Heart right ventricle (tissue), 16 donors: ENCODE measurements around the gene CXCL12. TPM values are rescaled to one million over a fixed set of nuclear protein-coding genes. Genes with fewer than 3 reads are reported as not detected.

Source experiments
- ATAC-seq, 8 donors: fragments of 200-7000 bp; cut with Tn5 transposase; one replicate each; pipeline ENCODE4 v1.9.1; 2020; ENCODE audit warnings: mild to moderate bottlenecking in 8 of 8, moderate library complexity in 8 of 8, moderate number of reproducible peaks in 1 of 8
- DNase-seq, 2 donors: peaks; one replicate each; pipeline ENCODE4 v3.0.0-alpha.2; 2020
- H3K27ac ChIP-seq, 10 donors: fragments of 200-600 bp; sonication (generic) in 2 of 10; one replicate each; pipeline versions ENCODE4 v1.5.0 to v1.8.0; 2020 to 2022; ENCODE audit warnings: mild to moderate bottlenecking in 3 of 10
- H3K27me3 ChIP-seq, 7 donors: fragments of 200-600 bp; one replicate each; pipeline ENCODE4 v1.8.0; 2021 to 2022; ENCODE audit warnings: mild to moderate bottlenecking in 2 of 7
- H3K36me3 ChIP-seq, 9 donors: fragments of 200-600 bp; sonication (generic) in 1 of 9; one replicate each; pipeline versions ENCODE4 v1.5.0 to v1.8.0; 2020 to 2022; ENCODE audit warnings: mild to moderate bottlenecking in 2 of 9
- H3K4me1 ChIP-seq, 9 donors: fragments of 200-600 bp; sonication (generic) in 1 of 9; one replicate each; pipeline versions ENCODE4 v1.5.0 to v1.8.0; 2020 to 2022; ENCODE audit warnings: mild to moderate bottlenecking in 4 of 9
- H3K4me3 ChIP-seq, 10 donors: fragments of 200-600 bp; sonication (generic) in 2 of 10; one replicate each; pipeline versions ENCODE4 v1.5.0 to v1.8.0; 2020 to 2022; ENCODE audit warnings: mild to moderate bottlenecking in 7 of 10, moderate library complexity in 2 of 10
- H3K9me3 ChIP-seq, 11 donors: fragments of 200-600 bp in 10 of 11; sonication (generic) in 2 of 11; one replicate each; pipeline versions ENCODE4 v1.5.0 to v1.8.0; 2013 to 2022; ENCODE audit warnings: mild to moderate bottlenecking in 2 of 11, control low read depth in 1 of 11, moderate library complexity in 1 of 11
- CTCF ChIP-seq, 9 donors: fragments of 200-600 bp; sonication (generic) in 2 of 9; IDR thresholded peaks; one replicate each; pipeline versions ENCODE4 v1.5.0 to v1.8.0; 2021 to 2022; ENCODE audit warnings: antibody characterized with exemption in 9 of 9, mild to moderate bottlenecking in 5 of 9, moderate library complexity in 1 of 9
- WGBS, 2 donors: extraction: QIAGEN DNeasy Blood & Tissue Kit; methylation state at CpG; one replicate each; pipeline ENCODE4 v1.1.7; 2013; ENCODE audit warnings: inconsistent platforms in 1 of 2; 5-methylcytosine and 5-hydroxymethylcytosine counted together
- intact Hi-C, 10 donors: fragments of 100-400 bp; cut with DNase I; formaldehyde crosslinking; loops; one replicate each; pipeline versions ENCODE4 v1.11.1 to v1.14.2; 2022
- polyA plus RNA-seq, 2 donors: library from polyadenylated mRNA; stranded (reverse); fragments of 200-250 nt; gene quantifications; one replicate each; pipeline ENCODE4 v1.2.3, GENCODE V29; 2013
- total RNA-seq, 10 donors: library from RNA; stranded (reverse); fragmentation: NEBNext Ultra II Directional in 3 of 10; extraction: Animal tissue kit (Norgen Biotek cat#: 25700) in 3 of 10; gene quantifications; one replicate each; pipeline versions ENCODE4 v1.2.1 to v1.2.4, GENCODE V29; 2021 to 2023
- donor health status: Arrhythmogenic right ventricular cardiomyopathy.
- donor health status: ischemic (EF 13 %, LVEDD 7.1; RV severe dilation, severe dysfunction).
- donor health status: healthy with polysubstance abuse.
- donor health status: DM: no; HTN: yes; CAD: no.
- donor health status: DM: no; HTN: no; CAD: no.
- donor health status: ischemic (EF 25% LVEDD 6.9; RV normal size, moderate dysfunction).
- donor health status: ischemic (EF 25% LVEDD 5.7; RV mildly dilated, moderate dysfunction).
- donor health status: healthy.
- donor health status: DM: yes; HTN: yes; CAD: no.
- donor health status: Ischemic cardiomyopathy.
- donor health status: ischemic (EF 35%, LVEDD 5.7; RV mildly dilated, moderate dysfunction).
- donor health status: nonischemic (EF 11% LVEDD 7.7; RV severe dilation, severe dysfunction).
- donor health status: DM: yes; HTN: yes; CAD: no.
- donor health status: PGD.
- donor health status: ischemic (EF 29% LVEDD 5.4; RV normal size, mild dysfunction).
- donor health status: nonischemic (EF 23%, LVEDD 6.1; RV moderate dilation, normal function).

CXCL12 gene
- total and polyA plus RNA-seq, 12 donors: 53.7 to 275 (median 116) TPM

- DNase-seq (no peak), ATAC-seq (no peak)
- Histone ChIP-seq H3K9me3 (peaks cover 0 to 34% (median 0%) of the 10 kb centered on the region in 11 donors), H3K27ac (no peak overlapping the region), H3K36me3 (no peaks in the 10 kb centered on the region), H3K27me3 (peaks cover 0 to 3% (median 0%) of the 10 kb centered on the region in 7 donors), H3K4me1 (peaks cover 0 to 18% (median 12%) of the 10 kb centered on the region in 9 donors), H3K4me3 (no peak overlapping the region)
- TF ChIP-seq CTCF (IDR thresholded peaks at IDR 0.05): no peak
- intact Hi-C loops: no loop called here
- WGBS, 2 donors: 86 to 94% methylated on average over 1 of the region's 1 CpG
Measured at GRCh38 chr10:44413416-44413815, 28.5 kb upstream of the CXCL12 start.

GRCh38 chr10:44411251-44411650 is 26.4 kb upstream of the CXCL12 start:
- H3K36me3 ChIP-seq: no peaks in the 10 kb centered on the region
- peaks cover 0 to 37% (median 0%) of the 10 kb centered on the region in 11 donors for H3K9me3 ChIP-seq
- H3K4me3 ChIP-seq: no peak overlapping the region
- no peak for TF ChIP-seq CTCF (IDR thresholded peaks at IDR 0.05)
- no peak for ATAC-seq
- no peaks in the 10 kb centered on the region for H3K27me3 ChIP-seq
- DNase-seq: no peak
- peaks cover 0 to 6% (median 4%) of the 10 kb centered on the region in 9 donors for H3K4me1 ChIP-seq
- H3K27ac ChIP-seq: no peak overlapping the region
- intact Hi-C loops: no loop called here
- 93 to 94% methylated on average over 5 of the region's 5 CpGs for WGBS, 2 donors

GRCh38 chr10:44404741-44405437 is 20.0 kb upstream of the CXCL12 start:
- TF ChIP-seq CTCF (IDR thresholded peaks at IDR 0.05): no peak
- Histone ChIP-seq H3K27ac (no peak overlapping the region), H3K36me3 (no peaks in the 10 kb centered on the region), H3K4me1 (no peaks in the 10 kb centered on the region), H3K4me3 (no peak overlapping the region), H3K9me3 (peaks cover 0 to 18% (median 0%) of the 10 kb centered on the region in 11 donors), H3K27me3 (no peaks in the 10 kb centered on the region)
- no peak for DNase-seq
- 94 to 98% methylated on average over 2 of the region's 2 CpGs for WGBS, 2 donors
- intact Hi-C loops: loop anchor here in 1 of 10 donors (10.0 kb wide), 1 partner anchor 60 kb away; no protein-coding TSS in a partner anchor
- ATAC-seq: no peak

- Histone ChIP-seq H3K27ac (no peak overlapping the region), H3K27me3 (peaks cover 0 to 8% (median 5%) of the 10 kb centered on the region in 7 donors), H3K36me3 (no peaks in the 10 kb centered on the region), H3K4me3 (no peak overlapping the region), H3K4me1 (no peaks in the 10 kb centered on the region), H3K9me3 (peaks cover 0 to 18% (median 0%) of the 10 kb centered on the region in 11 donors)
- DNase-seq (no peak), ATAC-seq (no peak)
- TF ChIP-seq CTCF (IDR thresholded peaks at IDR 0.05): no peak
- 73 to 77% methylated on average over 6 of the region's 6 CpGs for WGBS, 2 donors
- intact Hi-C loops: loop anchor here in 1 of 10 donors (10.0 kb wide), 1 partner anchor 62 kb away; no protein-coding TSS in a partner anchor
Measured at GRCh38 chr10:44402465-44403195, 17.7 kb upstream of the CXCL12 start.
